MCF 10A (cell line): ENCODE results near the gene STAB1. TPM values are rescaled to one million over a fixed set of nuclear protein-coding genes. Genes with fewer than 3 reads are reported as not detected.
A peak's percentile ranks its signal among the peaks of the same experiment; 100 is the strongest.

ENCODE experiments used
- BruUV-seq: library from RNA; stranded (reverse); fragments of 400-500 nt; replicated peaks from 2 replicates; lab custom pipeline; 2021; lab: Mats Ljungman, UMichigan
- CTCF ChIA-PET: fragments of 300-600 bp; sonication (Branson Sonifier 250); formaldehyde crosslinking; extraction: SDS; loops from one replicate; lab custom pipeline; 2021; ENCODE audit warnings: antibody characterized with exemption, inconsistent platforms; lab: Yijun Ruan, JAX
- POLR2A ChIA-PET: fragments of 300-600, 350-650 bp; sonication (Branson Sonifier 250); formaldehyde crosslinking; extraction: SDS; loops from one replicate; lab custom pipeline; 2020; ENCODE audit warnings: antibody characterized with exemption, inconsistent platforms; lab: Yijun Ruan, JAX
- DNase-seq: peaks from one replicate; pipeline ENCODE4 v3.0.0-alpha.2; 2018; ENCODE audit not compliant: unreplicated experiment
- H3K27ac Mint-ChIP-seq: one replicate; pipeline ENCODE4 v1.8.0; 2022; ENCODE audit warnings: mild to moderate bottlenecking, low read depth, mixed read lengths; ENCODE audit not compliant: unreplicated experiment
- H3K27me3 Mint-ChIP-seq: one replicate; pipeline ENCODE4 v1.8.0; 2022; ENCODE audit warnings: mixed read lengths; ENCODE audit not compliant: insufficient read depth, unreplicated experiment
- H3K36me3 Mint-ChIP-seq: one replicate; pipeline ENCODE4 v1.8.0; 2022; ENCODE audit warnings: mild to moderate bottlenecking, moderate library complexity, mixed read lengths; ENCODE audit not compliant: insufficient read depth, unreplicated experiment
- H3K4me1 Mint-ChIP-seq: one replicate; pipeline ENCODE4 v1.8.0; 2022; ENCODE audit warnings: mixed read lengths; ENCODE audit not compliant: insufficient read depth, unreplicated experiment
- H3K4me3 Mint-ChIP-seq: one replicate; pipeline ENCODE4 v1.8.0; 2022; ENCODE audit warnings: mild to moderate bottlenecking, moderate library complexity, mixed read lengths; ENCODE audit not compliant: unreplicated experiment
- H3K9me3 Mint-ChIP-seq: one replicate; pipeline ENCODE4 v1.8.0; 2022; ENCODE audit warnings: mixed read lengths; ENCODE audit not compliant: unreplicated experiment
- CTCF ChIP-seq: fragments of 200-600 bp; IDR thresholded peaks from one replicate; pipeline ENCODE4 v1.8.0; 2022; ENCODE audit warnings: antibody characterized with exemption, mild to moderate bottlenecking; ENCODE audit not compliant: unreplicated experiment
- intact Hi-C: fragments of 100-400 bp; cut with micrococcal nuclease; formaldehyde crosslinking; loops from 2 replicates; pipeline ENCODE4 v1.14.1; 2022
- total RNA-seq: library from RNA; stranded (reverse); gene quantifications from 2 replicates; pipeline ENCODE4 v1.2.3, GENCODE V29; 2022

Gene STAB1
- total RNA-seq, 1 experiment from 2014 or later, result not detected

GRCh38 chr3:52537165-52537620 lies 42.1 kb downstream of the STAB1 start:
- H3K27ac Mint-ChIP-seq, result peak overlapping the region; percentile 96
- ChIA-PET CTCF (interaction anchor here (0.8 kb wide), 1 partner anchor 144 kb away, joined by 4 read pairs; no protein-coding TSS in a partner anchor), POLR2A (interaction anchor here (0.7 to 1.9 kb wide), 7 partner anchors 10 to 152 kb away, joined by 3 to 16 read pairs (median 4); no protein-coding TSS in a partner anchor)
- no peaks in the 10 kb centered on the region for H3K9me3 Mint-ChIP-seq
- no TSS peak for BruUV-seq
- H3K27me3 Mint-ChIP-seq, result no peaks in the 10 kb centered on the region
- peaks cover 30% of the 10 kb centered on the region for H3K4me1 Mint-ChIP-seq
- H3K4me3 Mint-ChIP-seq, result peak overlapping the region; percentile 84
- peaks cover 47% of the 10 kb centered on the region for H3K36me3 Mint-ChIP-seq
- no peak for DNase-seq
- intact Hi-C loops, result loop anchor here (2.0 to 10.0 kb wide), 2 partner anchors 62 to 134 kb away; no protein-coding TSS in a partner anchor
- no peak for TF ChIP-seq CTCF

- ChIA-PET POLR2A (interaction anchor here (0.7 to 1.9 kb wide), 6 partner anchors 11 to 152 kb away, joined by 3 to 16 read pairs (median 4); no protein-coding TSS in a partner anchor), CTCF (no interaction called here)
- no peak for TF ChIP-seq CTCF
- H3K27ac Mint-ChIP-seq, result peak overlapping the region; percentile 96
- intact Hi-C loops, result loop anchor here (2.0 to 10.0 kb wide), 2 partner anchors 63 to 133 kb away; no protein-coding TSS in a partner anchor
- H3K9me3 Mint-ChIP-seq, result no peaks in the 10 kb centered on the region
- H3K4me1 Mint-ChIP-seq, result peaks cover 30% of the 10 kb centered on the region
- DNase-seq, result no peak
- no peaks in the 10 kb centered on the region for H3K27me3 Mint-ChIP-seq
- peak overlapping the region; percentile 84 for H3K4me3 Mint-ChIP-seq
- H3K36me3 Mint-ChIP-seq, result peaks cover 54% of the 10 kb centered on the region
- BruUV-seq, result no TSS peak
Observed at GRCh38 chr3:52537726-52538421, 42.7 kb downstream of the STAB1 start.

- intact Hi-C loops, result loop anchor here (10.0 kb wide), 1 partner anchor 64 kb away; no protein-coding TSS in a partner anchor
- H3K27me3 Mint-ChIP-seq, result no peaks in the 10 kb centered on the region
- ChIA-PET POLR2A (interaction anchor here (0.7 kb wide), 1 partner anchor 495 kb away, joined by 3 read pairs; no protein-coding TSS in a partner anchor), CTCF (interaction anchor here (0.6 to 1.0 kb wide), 3 partner anchors 10 to 84 kb away, joined by 3 to 4 read pairs (median 4); no protein-coding TSS in a partner anchor)
- peaks cover 30% of the 10 kb centered on the region for H3K4me1 Mint-ChIP-seq
- no TSS peak for BruUV-seq
- H3K4me3 Mint-ChIP-seq, result peak overlapping the region; percentile 84
- TF ChIP-seq CTCF, result no peak
- no peaks in the 10 kb centered on the region for H3K9me3 Mint-ChIP-seq
- H3K27ac Mint-ChIP-seq, result no peak overlapping the region
- DNase-seq, result no peak
- H3K36me3 Mint-ChIP-seq, result peaks cover 60% of the 10 kb centered on the region
Observed at GRCh38 chr3:52539010-52539653, 44.0 kb downstream of the STAB1 start.

- ChIA-PET POLR2A (no interaction called here), CTCF (no interaction called here)
- intact Hi-C loops, result no loop called here
- Mint-ChIP-seq H3K4me1 (peaks cover 32% of the 10 kb centered on the region), H3K27ac (no peak overlapping the region), H3K4me3 (no peak overlapping the region), H3K36me3 (peaks cover 72% of the 10 kb centered on the region), H3K27me3 (no peaks in the 10 kb centered on the region), H3K9me3 (no peaks in the 10 kb centered on the region)
- TF ChIP-seq CTCF, result no peak
- DNase-seq, result no peak
- BruUV-seq, result no TSS peak
Observed at GRCh38 chr3:52541050-52541449, 45.9 kb downstream of the STAB1 start.
